RWPE2 (cell line): ENCODE results near the gene SMG6.
A peak's percentile ranks its signal among the peaks of the same experiment; 100 is the strongest.

ENCODE experiments used
- ATAC-seq: fragments of 200-7000 bp; cut with Tn5 transposase; 3 replicates; pipeline ENCODE4 v1.9.1; 2021; ENCODE audit warnings: low read depth
- DNase-seq: peaks from one replicate; pipeline ENCODE4 v3.0.0-alpha.2; 2020; ENCODE audit warnings: low spot score
- H3K27ac ChIP-seq: fragments of 450-650 bp; 2 replicates; pipeline ENCODE4 v1.5.1; 2017; ENCODE audit warnings: mild to moderate bottlenecking; ENCODE audit not compliant: poor library complexity, severe bottlenecking
- H3K27me3 ChIP-seq: fragments of 250-450 bp; sonication (Bioruptor Pico); 2 replicates; pipeline ENCODE4 v1.5.1; 2021; ENCODE audit warnings: mild to moderate bottlenecking, moderate library complexity; ENCODE audit not compliant: insufficient read depth, poor library complexity, severe bottlenecking
- H3K36me3 ChIP-seq: fragments of 250-450 bp; sonication (Bioruptor Pico); 2 replicates; pipeline ENCODE4 v1.5.1; 2020; ENCODE audit warnings: low read depth, mild to moderate bottlenecking, moderate library complexity
- H3K4me1 ChIP-seq: fragments of 250-450 bp; sonication (Bioruptor Pico); 2 replicates; pipeline ENCODE4 v1.5.1; 2021; ENCODE audit warnings: mild to moderate bottlenecking, moderate library complexity; ENCODE audit not compliant: insufficient read depth, poor library complexity, severe bottlenecking
- H3K4me3 ChIP-seq: fragments of 250-450 bp; sonication (Bioruptor Pico); 2 replicates; pipeline ENCODE4 v1.5.1; 2021; ENCODE audit warnings: mild to moderate bottlenecking, moderate library complexity; ENCODE audit not compliant: severe bottlenecking
- H3K9me3 ChIP-seq: fragments of 250-450 bp; sonication (Bioruptor Pico); 2 replicates; pipeline ENCODE4 v1.5.1; 2021; ENCODE audit warnings: mild to moderate bottlenecking, moderate library complexity; ENCODE audit not compliant: severe bottlenecking
- TF ChIP-seq, protein P1 (sequence below): fragments of 450-650 bp; IDR thresholded peaks from one replicate; pipeline ENCODE4 v1.5.1; 2017; ENCODE audit warnings: mild to moderate bottlenecking, moderate library complexity; ENCODE audit not compliant: poor library complexity, severe bottlenecking

The SMG6 gene

DNA sequence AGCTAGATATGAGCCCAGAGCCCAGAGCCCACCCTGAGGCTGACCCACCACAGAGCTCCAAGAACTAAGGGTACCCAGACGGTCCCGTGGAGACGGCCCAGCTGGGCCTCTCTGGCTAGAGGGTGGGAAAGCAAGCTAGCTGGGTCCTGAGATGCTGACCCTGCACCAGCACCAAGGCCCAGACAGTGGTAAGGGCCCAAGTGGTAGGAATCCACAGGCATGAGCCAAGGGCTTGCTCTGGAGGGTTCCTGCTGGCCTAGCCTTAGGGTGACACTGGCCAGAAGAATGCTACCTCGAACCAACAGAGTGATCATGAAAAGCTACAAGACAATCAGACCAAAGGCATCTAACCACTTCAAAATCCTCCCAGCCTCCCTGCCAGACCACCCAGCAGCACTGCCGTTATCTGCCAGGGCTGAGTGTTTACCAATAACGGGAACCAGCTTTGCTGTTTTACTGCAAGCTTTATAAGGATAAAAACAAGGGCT, 235.5 kb downstream of the SMG6 start:
- H3K9me3 ChIP-seq = no peaks in the 10 kb centered on the region
- peak overlapping the region; percentile 71 for H3K27ac ChIP-seq
- TF ChIP-seq, protein P1, sequence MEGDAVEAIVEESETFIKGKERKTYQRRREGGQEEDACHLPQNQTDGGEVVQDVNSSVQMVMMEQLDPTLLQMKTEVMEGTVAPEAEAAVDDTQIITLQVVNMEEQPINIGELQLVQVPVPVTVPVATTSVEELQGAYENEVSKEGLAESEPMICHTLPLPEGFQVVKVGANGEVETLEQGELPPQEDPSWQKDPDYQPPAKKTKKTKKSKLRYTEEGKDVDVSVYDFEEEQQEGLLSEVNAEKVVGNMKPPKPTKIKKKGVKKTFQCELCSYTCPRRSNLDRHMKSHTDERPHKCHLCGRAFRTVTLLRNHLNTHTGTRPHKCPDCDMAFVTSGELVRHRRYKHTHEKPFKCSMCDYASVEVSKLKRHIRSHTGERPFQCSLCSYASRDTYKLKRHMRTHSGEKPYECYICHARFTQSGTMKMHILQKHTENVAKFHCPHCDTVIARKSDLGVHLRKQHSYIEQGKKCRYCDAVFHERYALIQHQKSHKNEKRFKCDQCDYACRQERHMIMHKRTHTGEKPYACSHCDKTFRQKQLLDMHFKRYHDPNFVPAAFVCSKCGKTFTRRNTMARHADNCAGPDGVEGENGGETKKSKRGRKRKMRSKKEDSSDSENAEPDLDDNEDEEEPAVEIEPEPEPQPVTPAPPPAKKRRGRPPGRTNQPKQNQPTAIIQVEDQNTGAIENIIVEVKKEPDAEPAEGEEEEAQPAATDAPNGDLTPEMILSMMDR = no peak
- H3K36me3 ChIP-seq = peaks cover 5% of the 10 kb centered on the region; the same call in 1 of the 2 replicates
- ATAC-seq = no peak
- no peak overlapping the region for H3K4me3 ChIP-seq
- no peaks in the 10 kb centered on the region for H3K27me3 ChIP-seq
- H3K4me1 ChIP-seq = peaks cover 18% of the 10 kb centered on the region
- no peak for DNase-seq

GRCh38 chr17:2067608-2068024, 236.0 kb downstream of the SMG6 start:
- DNase-seq (no peak), ATAC-seq (no peak)
- TF ChIP-seq, protein P1 = no peak

DNA sequence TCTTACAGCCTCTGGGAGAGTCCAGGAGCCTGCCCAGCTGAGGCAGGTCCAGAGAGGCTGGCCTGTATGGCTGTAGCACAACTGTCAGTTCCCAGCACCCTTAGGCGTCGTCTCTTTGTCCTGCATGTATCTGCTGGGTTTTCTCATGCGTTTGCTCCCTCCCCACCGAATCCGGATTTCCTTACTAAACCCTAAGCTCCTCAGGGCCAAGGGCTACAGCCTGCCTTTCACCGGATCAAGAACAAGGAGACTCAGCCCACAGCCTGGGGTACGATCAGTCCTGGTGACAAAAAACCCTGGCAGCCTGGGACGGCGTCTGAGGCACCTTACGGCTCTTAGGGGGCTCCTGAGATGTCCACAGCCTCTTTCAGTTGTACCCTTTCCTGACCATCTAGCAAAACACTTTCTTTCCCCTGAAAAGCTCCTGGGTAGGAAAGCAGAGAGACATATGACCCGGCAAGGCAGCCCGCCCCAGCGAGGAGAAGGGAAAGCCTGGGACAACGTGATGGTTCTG, 236.5 kb downstream of the SMG6 start:
- Histone ChIP-seq H3K27ac (peak overlapping the region; percentile 71), H3K4me3 (no peak overlapping the region), H3K4me1 (peaks cover 18% of the 10 kb centered on the region), H3K9me3 (no peaks in the 10 kb centered on the region), H3K27me3 (no peaks in the 10 kb centered on the region), H3K36me3 (peaks cover 5% of the 10 kb centered on the region; the same call in 1 of the 2 replicates)
- ATAC-seq = no peak
- TF ChIP-seq, protein P1 = no peak
- no peak for DNase-seq

More at GRCh38 chr17:2067608-2068024, 236.0 kb downstream of the SMG6 start:
- no peaks in the 10 kb centered on the region for H3K9me3 ChIP-seq
- peaks cover 18% of the 10 kb centered on the region for H3K4me1 ChIP-seq
- H3K27ac ChIP-seq = peak overlapping the region; percentile 71
- no peak overlapping the region for H3K4me3 ChIP-seq
- peaks cover 5% of the 10 kb centered on the region; the same call in 1 of the 2 replicates for H3K36me3 ChIP-seq
- no peaks in the 10 kb centered on the region for H3K27me3 ChIP-seq

DNA sequence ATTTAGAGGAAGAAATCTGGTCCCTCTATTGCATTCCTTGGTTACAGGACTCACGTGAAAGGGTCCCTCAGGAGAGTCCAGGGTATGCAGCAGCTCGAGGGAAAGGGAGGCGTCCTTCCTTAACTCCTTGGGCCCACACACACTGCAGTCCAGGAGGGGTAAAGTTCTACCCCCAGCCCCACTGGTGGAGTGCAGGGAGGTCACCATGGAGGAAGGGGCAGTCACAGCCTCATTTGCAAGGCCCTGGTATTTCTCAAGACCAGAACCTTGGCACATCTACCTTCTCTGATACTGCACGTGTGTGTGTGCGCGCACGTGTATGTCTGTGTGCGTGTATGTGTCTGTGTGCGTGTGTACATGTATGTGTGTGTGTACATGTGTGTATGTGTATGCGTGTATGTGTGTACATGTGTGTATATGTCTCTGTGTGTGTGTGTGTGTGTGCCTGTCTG, 237.6 kb downstream of the SMG6 start:
- DNase-seq (no peak), ATAC-seq (no peak)
- Histone ChIP-seq H3K27me3 (no peaks in the 10 kb centered on the region), H3K36me3 (peaks cover 5% of the 10 kb centered on the region; the same call in 1 of the 2 replicates), H3K9me3 (no peaks in the 10 kb centered on the region), H3K4me1 (peaks cover 18% of the 10 kb centered on the region), H3K27ac (no peak overlapping the region), H3K4me3 (no peak overlapping the region)
- TF ChIP-seq, protein P1 = no peak
